Measurements from ENCODE around the gene CPNE2.

CPNE2 gene

DNA sequence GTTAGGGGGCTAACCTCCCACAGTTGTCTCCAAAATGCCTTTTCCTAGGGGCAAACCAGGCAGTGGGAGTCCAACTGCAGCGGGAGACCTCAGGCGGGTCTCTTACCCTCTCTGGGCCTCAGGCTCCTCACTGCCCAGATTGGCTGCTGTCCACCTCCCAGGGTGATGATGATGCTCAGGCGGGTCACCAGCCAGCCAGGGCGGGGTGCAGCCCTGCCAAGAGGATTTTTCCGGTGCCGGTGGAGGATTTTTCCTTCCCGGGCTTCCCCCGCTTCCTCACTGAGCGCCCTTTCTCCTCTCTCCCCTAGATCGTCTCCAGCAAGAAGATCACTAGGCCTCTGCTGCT is 22.8 kb downstream of the CPNE2 start:
- H3K27ac ChIP-seq (ENCODE audit: low read depth, low read length): 0 out of 2 replicates have a peak overlapping the region, but pooled peaks have one; percentile 18
- no peaks in the 10 kb centered on the region for H3K27me3 ChIP-seq (ENCODE audit: insufficient read depth, low read length)
- H3K4me1 ChIP-seq (ENCODE audit: insufficient read depth, low read length): no peaks in the 10 kb centered on the region; the same call in none of the 2 replicates
- H3K9me3 ChIP-seq (ENCODE audit: insufficient read depth, low read depth, low read length): no peaks in the 10 kb centered on the region
- H3K36me3 ChIP-seq (ENCODE audit: insufficient read depth, low read length): no peaks in the 10 kb centered on the region; the same call in 1 of the 2 replicates
- H3K4me3 ChIP-seq (ENCODE audit: low read length): no peak overlapping the region
- no peak overlapping the region for H3K9ac ChIP-seq (ENCODE audit: low read depth, low read length)
- WGBS: 68% methylated on average over 10 of the region's 10 CpGs

DNA sequence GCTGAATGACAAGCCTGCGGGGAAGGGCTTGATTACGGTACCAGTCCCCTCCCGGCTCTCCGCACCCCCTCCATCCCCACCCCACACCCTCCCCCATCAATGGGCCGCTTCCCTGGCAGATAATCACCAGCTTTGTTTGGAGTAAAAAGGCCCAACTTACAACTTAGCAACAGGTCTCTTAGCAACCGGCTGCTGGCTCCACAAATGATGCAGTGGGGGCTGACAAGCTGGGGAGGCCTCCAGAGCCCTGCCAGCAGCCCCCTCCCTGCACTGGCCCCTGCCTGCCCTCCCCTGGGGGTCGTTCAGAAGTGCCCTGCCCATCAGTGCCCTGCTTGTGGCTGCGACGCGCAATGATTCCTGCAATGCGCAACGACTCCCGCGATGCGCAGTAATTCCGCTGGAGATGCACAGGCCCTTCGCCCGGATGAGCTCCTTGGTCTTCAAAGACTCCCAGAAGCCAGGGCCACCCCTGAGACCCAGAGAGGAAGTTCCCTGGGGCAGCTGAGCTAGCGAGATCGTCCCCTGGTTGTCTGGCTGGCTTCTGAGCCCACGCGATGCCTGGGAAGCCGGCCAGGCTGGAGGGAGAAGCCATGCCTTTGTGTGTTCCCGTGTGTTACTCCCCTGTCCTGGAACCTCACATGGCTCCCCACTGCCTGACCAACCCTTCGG is 23.3 kb downstream of the CPNE2 start:
- H3K27me3 ChIP-seq (ENCODE audit: insufficient read depth, low read length): no peaks in the 10 kb centered on the region
- no peak overlapping the region for H3K4me3 ChIP-seq (ENCODE audit: low read length)
- no peaks in the 10 kb centered on the region for H3K9me3 ChIP-seq (ENCODE audit: insufficient read depth, low read depth, low read length)
- peak overlapping the region; percentile 31; the same call in 1 of the 2 replicates for H3K9ac ChIP-seq (ENCODE audit: low read depth, low read length)
- no peaks in the 10 kb centered on the region; the same call in 1 of the 2 replicates for H3K36me3 ChIP-seq (ENCODE audit: insufficient read depth, low read length)
- H3K27ac ChIP-seq (ENCODE audit: low read depth, low read length): peak overlapping the region; percentile 24
- 67% methylated on average over 25 of the region's 25 CpGs for WGBS
- H3K4me1 ChIP-seq (ENCODE audit: insufficient read depth, low read length): no peaks in the 10 kb centered on the region; the same call in none of the 2 replicates

DNA sequence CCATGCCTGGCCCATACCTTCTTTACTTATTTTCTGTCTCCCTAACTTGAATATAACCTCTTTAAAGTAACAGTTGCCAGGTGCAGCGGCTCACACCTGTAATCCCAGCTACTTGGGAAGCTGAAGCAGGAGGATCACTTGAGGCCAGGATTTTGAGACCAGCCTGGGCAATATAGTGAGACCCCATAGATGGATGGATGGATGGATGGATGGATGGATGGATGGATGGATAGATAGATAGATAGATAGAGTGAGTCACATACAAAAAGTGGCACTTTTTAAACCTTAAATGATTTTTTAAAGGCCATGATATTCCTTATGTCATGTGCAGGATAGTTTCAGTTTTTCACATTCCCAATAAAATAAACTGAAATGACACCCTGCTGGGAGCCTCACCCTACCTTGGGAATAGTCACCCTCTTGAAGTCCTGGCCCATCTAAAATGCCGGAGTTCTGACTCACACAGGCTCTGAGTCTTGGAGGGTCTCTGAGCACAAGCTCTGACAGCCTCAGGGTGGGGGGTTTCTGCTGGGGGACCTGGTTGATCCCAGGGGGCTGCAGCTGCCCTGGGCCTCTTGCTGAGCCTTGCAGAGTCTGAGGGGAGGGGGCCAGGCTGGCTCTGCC is 26.2 kb downstream of the CPNE2 start:
- no peak overlapping the region for H3K9ac ChIP-seq (ENCODE audit: low read depth, low read length)
- H3K9me3 ChIP-seq (ENCODE audit: insufficient read depth, low read depth, low read length): no peaks in the 10 kb centered on the region
- 95% methylated on average over 2 of the region's 2 CpGs for WGBS
- no peaks in the 10 kb centered on the region; the same call in 1 of the 2 replicates for H3K36me3 ChIP-seq (ENCODE audit: insufficient read depth, low read length)
- no peak overlapping the region for H3K27ac ChIP-seq (ENCODE audit: low read depth, low read length)
- H3K27me3 ChIP-seq (ENCODE audit: insufficient read depth, low read length): no peaks in the 10 kb centered on the region
- H3K4me1 ChIP-seq (ENCODE audit: insufficient read depth, low read length): no peaks in the 10 kb centered on the region; the same call in none of the 2 replicates
- no peak overlapping the region for H3K4me3 ChIP-seq (ENCODE audit: low read length)

GRCh38 chr16:57123216-57123973 is 31.0 kb downstream of the CPNE2 start:
- H3K27me3 ChIP-seq (ENCODE audit: insufficient read depth, low read length): no peaks in the 10 kb centered on the region
- H3K36me3 ChIP-seq (ENCODE audit: insufficient read depth, low read length): no peaks in the 10 kb centered on the region; the same call in 1 of the 2 replicates
- no peak overlapping the region for H3K9ac ChIP-seq (ENCODE audit: low read depth, low read length)
- no peaks in the 10 kb centered on the region for H3K4me1 ChIP-seq (ENCODE audit: insufficient read depth, low read length)
- H3K9me3 ChIP-seq (ENCODE audit: insufficient read depth, low read depth, low read length): no peaks in the 10 kb centered on the region
- 91% methylated on average over 7 of the region's 7 CpGs for WGBS
- H3K4me3 ChIP-seq (ENCODE audit: low read length): no peak overlapping the region
- H3K27ac ChIP-seq (ENCODE audit: low read depth, low read length): no peak overlapping the region

GRCh38 chr16:57123974-57124674 is 31.7 kb downstream of the CPNE2 start:
- Histone ChIP-seq H3K4me1 (ENCODE audit: insufficient read depth, low read length) (no peaks in the 10 kb centered on the region), H3K9ac (ENCODE audit: low read depth, low read length) (no peak overlapping the region), H3K27ac (ENCODE audit: low read depth, low read length) (no peak overlapping the region), H3K4me3 (ENCODE audit: low read length) (no peak overlapping the region), H3K9me3 (ENCODE audit: insufficient read depth, low read depth, low read length) (no peaks in the 10 kb centered on the region), H3K27me3 (ENCODE audit: insufficient read depth, low read length) (no peaks in the 10 kb centered on the region), H3K36me3 (ENCODE audit: insufficient read depth, low read length) (no peaks in the 10 kb centered on the region; the same call in 1 of the 2 replicates)
- WGBS: 91% methylated on average over 11 of the region's 11 CpGs

DNA sequence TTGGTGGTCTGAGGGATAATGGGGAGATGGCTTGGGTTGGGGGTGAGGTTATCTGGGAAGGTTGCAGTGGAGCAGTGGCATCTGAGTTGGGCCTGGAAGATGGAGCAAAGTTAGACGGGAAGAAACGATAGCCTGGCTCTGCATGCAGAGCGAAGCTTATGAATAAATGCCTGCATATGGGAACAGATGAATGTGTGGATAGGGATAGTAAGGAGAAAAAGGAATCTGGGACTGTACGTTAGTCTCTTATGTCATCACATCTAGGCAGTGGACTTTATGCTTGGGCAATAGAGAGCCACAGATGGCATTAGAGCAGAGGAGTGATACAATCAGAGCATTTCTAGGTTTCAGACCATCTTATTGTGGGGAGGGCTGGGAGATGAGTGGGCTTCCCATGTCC is 33.0 kb downstream of the CPNE2 start:
- no peaks in the 10 kb centered on the region for H3K27me3 ChIP-seq (ENCODE audit: insufficient read depth, low read length)
- WGBS: 92% methylated on average over 4 of the region's 4 CpGs
- no peak overlapping the region for H3K9ac ChIP-seq (ENCODE audit: low read depth, low read length)
- H3K27ac ChIP-seq (ENCODE audit: low read depth, low read length): no peak overlapping the region
- no peaks in the 10 kb centered on the region for H3K9me3 ChIP-seq (ENCODE audit: insufficient read depth, low read depth, low read length)
- H3K36me3 ChIP-seq (ENCODE audit: insufficient read depth, low read length): no peaks in the 10 kb centered on the region; the same call in 1 of the 2 replicates
- no peak overlapping the region for H3K4me3 ChIP-seq (ENCODE audit: low read length)
- no peaks in the 10 kb centered on the region for H3K4me1 ChIP-seq (ENCODE audit: insufficient read depth, low read length)

DNA sequence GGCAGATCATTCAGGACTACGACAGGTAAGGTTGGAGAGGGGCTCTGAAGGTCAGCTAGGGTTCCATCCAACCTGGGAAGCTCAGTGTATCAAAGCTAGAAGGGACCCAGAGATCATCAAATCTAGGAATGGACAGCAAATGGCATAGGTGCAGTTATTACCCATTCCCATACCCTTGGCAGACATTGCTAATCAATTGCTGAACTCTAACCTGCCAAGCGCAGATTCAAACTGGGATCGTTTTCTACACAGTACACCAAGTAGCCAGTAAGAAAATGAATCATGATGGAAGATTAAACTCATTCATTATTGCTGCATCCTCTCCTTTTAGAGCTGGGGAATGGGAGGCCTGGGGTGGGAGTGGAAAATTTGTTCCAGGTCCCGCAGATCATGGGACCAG is 33.6 kb downstream of the CPNE2 start:
- WGBS: 97% methylated on average over 4 of the region's 4 CpGs
- H3K36me3 ChIP-seq (ENCODE audit: insufficient read depth, low read length): no peaks in the 10 kb centered on the region; the same call in 1 of the 2 replicates
- H3K9me3 ChIP-seq (ENCODE audit: insufficient read depth, low read depth, low read length): no peaks in the 10 kb centered on the region

GRCh38 chr16:57126411-57126810 is 34.0 kb downstream of the CPNE2 start:
- Histone ChIP-seq H3K27ac (ENCODE audit: low read depth, low read length) (no peak overlapping the region), H3K4me3 (ENCODE audit: low read length) (no peak overlapping the region), H3K36me3 (ENCODE audit: insufficient read depth, low read length) (no peaks in the 10 kb centered on the region; the same call in 1 of the 2 replicates), H3K4me1 (ENCODE audit: insufficient read depth, low read length) (no peaks in the 10 kb centered on the region), H3K9ac (ENCODE audit: low read depth, low read length) (no peak overlapping the region), H3K27me3 (ENCODE audit: insufficient read depth, low read length) (no peaks in the 10 kb centered on the region), H3K9me3 (ENCODE audit: insufficient read depth, low read depth, low read length) (no peaks in the 10 kb centered on the region)
- WGBS: 90% methylated on average over 4 of the region's 4 CpGs

More for the DNA sequence above, 33.6 kb downstream of the CPNE2 start:
- H3K9ac ChIP-seq (ENCODE audit: low read depth, low read length): no peak overlapping the region
- no peaks in the 10 kb centered on the region for H3K27me3 ChIP-seq (ENCODE audit: insufficient read depth, low read length)
- H3K4me1 ChIP-seq (ENCODE audit: insufficient read depth, low read length): no peaks in the 10 kb centered on the region
- no peak overlapping the region for H3K4me3 ChIP-seq (ENCODE audit: low read length)
- H3K27ac ChIP-seq (ENCODE audit: low read depth, low read length): no peak overlapping the region

- Histone ChIP-seq H3K9ac (ENCODE audit: low read depth, low read length) (no peak overlapping the region), H3K27me3 (ENCODE audit: insufficient read depth, low read length) (no peaks in the 10 kb centered on the region), H3K4me3 (ENCODE audit: low read length) (no peak overlapping the region), H3K27ac (ENCODE audit: low read depth, low read length) (no peak overlapping the region), H3K4me1 (ENCODE audit: insufficient read depth, low read length) (no peaks in the 10 kb centered on the region), H3K36me3 (ENCODE audit: insufficient read depth, low read length) (no peaks in the 10 kb centered on the region), H3K9me3 (ENCODE audit: insufficient read depth, low read depth, low read length) (no peaks in the 10 kb centered on the region)
- 92% methylated on average over 5 of the region's 5 CpGs for WGBS
These were observed 34.8 kb downstream of the CPNE2 start for GRCh38 chr16:57127037-57127763.

- H3K4me3 ChIP-seq (ENCODE audit: low read length): no peak overlapping the region
- no peaks in the 10 kb centered on the region for H3K4me1 ChIP-seq (ENCODE audit: insufficient read depth, low read length)
- H3K36me3 ChIP-seq (ENCODE audit: insufficient read depth, low read length): no peaks in the 10 kb centered on the region
- H3K27me3 ChIP-seq (ENCODE audit: insufficient read depth, low read length): no peaks in the 10 kb centered on the region
- no peak overlapping the region for H3K9ac ChIP-seq (ENCODE audit: low read depth, low read length)
- no peaks in the 10 kb centered on the region for H3K9me3 ChIP-seq (ENCODE audit: insufficient read depth, low read depth, low read length)
- no peak overlapping the region for H3K27ac ChIP-seq (ENCODE audit: low read depth, low read length)
- WGBS: 95% methylated on average over 7 of the region's 7 CpGs
These were observed 35.5 kb downstream of the CPNE2 start for GRCh38 chr16:57127836-57128235.

Data from HUES64 (cell line).